GM19452 (cell line): ENCODE results near the gene YTHDF2.
A peak's percentile ranks its signal among the peaks of the same experiment; 100 is the strongest.
"Not testable (repeated sequence)": the region's sequence is repeated elsewhere in the genome, so short reads cannot be mapped to it uniquely, and the experiment has no call there.

Experiments
- ATAC-seq: cut with Tn5 transposase; IDR thresholded peaks from one replicate; pipeline ENCODE4 v1.9.1; 2021; ENCODE audit not compliant: unreplicated experiment

YTHDF2 gene

GRCh38 chr1:28736450-28737306 is at the start of gene YTHDF2:
YTHDF2 (plus strand) TSS chr1:28736940; CDS start chr1:28737121, 181 bp downstream.
- ATAC-seq, result peak; percentile 85

GRCh38 chr1:28691627-28692026 is 45.1 kb upstream of the YTHDF2 start:
- not testable (repeated sequence) for ATAC-seq

GRCh38 chr1:28703629-28704028 is 33.1 kb upstream of the YTHDF2 start:
- no peak for ATAC-seq

GRCh38 chr1:28716336-28716735 is 20.4 kb upstream of the YTHDF2 start:
- no peak for ATAC-seq

DNA sequence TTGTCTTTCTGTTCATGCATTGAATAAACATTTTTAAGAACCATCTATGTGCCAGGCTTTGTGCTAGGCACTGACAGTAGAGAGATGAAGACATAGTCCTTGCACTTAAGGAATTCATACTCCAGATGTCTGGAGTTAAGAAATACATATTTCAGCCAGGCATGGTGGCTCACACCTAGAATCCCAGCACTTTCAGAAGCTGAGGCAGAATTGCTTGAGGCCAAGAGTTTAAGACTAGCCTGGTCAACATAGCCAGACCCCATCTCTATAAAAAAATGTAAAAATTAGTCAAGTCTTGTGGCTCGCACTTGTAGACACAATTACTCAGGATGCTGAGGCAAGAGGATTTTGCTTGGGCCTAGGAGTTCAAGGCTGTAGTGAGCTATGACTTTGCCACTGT is 18.6 kb upstream of the YTHDF2 start:
- no peak for ATAC-seq

GRCh38 chr1:28718586-28719331 is 18.0 kb upstream of the YTHDF2 start:
- no peak for ATAC-seq

GRCh38 chr1:28719332-28719619 is 17.5 kb upstream of the YTHDF2 start:
- ATAC-seq, result no peak

DNA sequence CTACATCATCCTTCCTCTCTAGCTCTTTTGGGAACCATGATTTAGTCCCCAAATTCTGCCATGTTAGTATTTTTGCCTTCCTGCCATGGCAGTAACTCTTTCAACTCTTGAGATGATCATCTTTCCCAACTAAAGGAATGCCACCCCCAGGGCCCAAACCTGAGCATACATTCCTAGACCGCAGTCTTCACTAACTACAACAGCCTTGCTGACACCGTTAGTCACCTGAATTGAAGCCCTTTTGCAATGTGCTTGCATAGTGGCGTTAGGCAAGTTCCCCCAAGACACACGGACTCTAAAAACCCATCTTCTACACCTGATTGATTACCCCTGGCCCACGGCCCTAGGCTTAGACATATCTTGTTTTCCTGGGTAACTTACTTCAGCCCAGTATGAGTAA is 16.4 kb upstream of the YTHDF2 start:
- no peak for ATAC-seq

- not testable (repeated sequence) for ATAC-seq
Observed at GRCh38 chr1:28721927-28722326, 14.8 kb upstream of the YTHDF2 start.

GRCh38 chr1:28725365-28725764 is 11.4 kb upstream of the YTHDF2 start:
- not testable (repeated sequence) for ATAC-seq

DNA sequence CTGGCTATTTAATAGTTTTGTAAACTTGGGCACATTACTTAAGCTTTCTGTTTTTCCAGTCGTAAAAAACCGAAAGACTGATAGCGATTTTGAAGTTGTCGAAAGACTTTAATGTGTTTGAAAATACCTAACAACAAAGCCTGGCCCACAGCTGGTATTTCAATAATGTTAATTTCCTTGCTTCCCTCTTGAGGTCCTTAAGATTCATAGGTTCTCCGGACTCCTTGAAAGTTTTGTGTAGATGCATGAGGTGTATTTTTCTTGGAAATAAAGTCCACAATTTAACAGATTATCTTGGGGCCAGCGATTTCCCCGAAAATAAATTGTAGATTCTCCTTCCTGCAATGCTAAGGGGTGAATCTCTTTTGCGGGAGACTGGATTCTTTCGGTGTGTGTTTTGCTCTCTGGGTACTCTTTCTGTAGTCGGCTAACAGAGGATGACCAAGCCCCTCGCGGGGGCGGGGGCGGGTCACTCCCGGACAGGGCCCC is 735 bp upstream of the YTHDF2 start:
- no peak for ATAC-seq

GRCh38 chr1:28737307-28738132 is 780 bp downstream of the YTHDF2 start:
- peak; percentile 1 for ATAC-seq

DNA sequence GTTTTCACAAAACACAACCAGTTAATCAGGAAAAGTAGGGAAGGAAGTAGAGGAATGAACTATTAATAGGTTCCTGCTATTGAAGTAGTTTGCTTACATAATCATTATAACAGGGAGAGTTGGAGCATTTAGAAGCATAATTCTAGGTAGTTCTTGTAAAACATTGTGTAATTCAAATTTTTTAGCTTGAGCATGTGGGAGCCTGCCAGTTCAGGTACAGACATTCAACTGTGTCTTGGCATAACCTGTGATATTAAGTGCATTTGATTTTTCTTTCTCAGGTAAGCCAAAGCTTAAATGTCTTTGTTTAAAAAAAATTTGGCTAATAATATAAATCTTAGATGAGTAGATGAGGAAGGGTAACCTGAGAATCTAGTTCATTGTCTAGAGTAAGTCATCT is 3.4 kb downstream of the YTHDF2 start:
- no peak for ATAC-seq

GRCh38 chr1:28744184-28744583 is 7.4 kb downstream of the YTHDF2 start:
- ATAC-seq, result no peak

- ATAC-seq, result no peak
Observed at GRCh38 chr1:28745653-28746173, 9.0 kb downstream of the YTHDF2 start.

- ATAC-seq, result no peak
Observed at GRCh38 chr1:28750330-28750729, 13.6 kb downstream of the YTHDF2 start.

- ATAC-seq, result not testable (repeated sequence)
Observed at GRCh38 chr1:28750771-28751294, 14.1 kb downstream of the YTHDF2 start.

- no peak for ATAC-seq
Observed at GRCh38 chr1:28751315-28752060, 14.7 kb downstream of the YTHDF2 start.

DNA sequence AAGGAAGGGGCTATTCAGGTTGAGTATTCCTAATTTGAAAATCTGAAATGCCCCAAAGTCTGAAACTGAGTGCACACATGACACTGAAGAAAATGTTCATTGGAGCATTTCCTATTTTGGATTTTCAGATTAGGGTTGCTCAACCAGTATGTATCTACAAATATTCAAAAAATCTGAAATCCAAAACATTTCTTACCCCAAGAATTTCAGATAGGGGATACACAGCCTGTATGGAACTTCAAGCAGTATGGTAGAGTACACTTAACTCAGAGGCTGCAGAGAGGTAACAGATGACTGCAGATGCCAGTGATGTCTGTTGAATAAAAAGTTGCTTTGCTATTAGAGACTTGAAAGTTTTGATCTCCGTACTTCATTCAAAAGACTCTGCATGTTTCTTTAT is 19.0 kb downstream of the YTHDF2 start:
- ATAC-seq, result no peak

DNA sequence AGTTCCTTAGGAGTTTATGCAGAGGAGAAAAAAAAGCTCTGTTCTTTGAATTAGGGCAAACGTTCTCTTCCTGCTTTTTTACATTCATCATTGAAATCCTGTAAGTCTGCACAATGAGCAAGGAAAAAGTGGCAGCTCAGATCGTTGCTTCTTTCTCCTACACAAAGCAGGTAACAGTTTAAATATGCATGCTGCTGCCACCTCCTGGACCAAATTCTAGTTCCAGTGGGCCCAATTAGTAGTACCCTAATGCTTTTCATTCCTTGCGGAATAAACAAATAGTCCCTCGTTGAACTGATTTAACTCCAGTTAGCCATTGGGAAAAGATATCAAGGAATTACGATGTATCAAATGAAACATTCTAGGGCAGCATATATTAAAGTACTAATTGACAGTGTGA is 20.1 kb downstream of the YTHDF2 start:
- ATAC-seq, result no peak
